ENCODE results near the gene MACROD2. TPM values are rescaled to one million over a fixed set of nuclear protein-coding genes. Genes with fewer than 3 reads are reported as not detected.

The MACROD2 gene
- total and polyA plus RNA-seq, 2 donors (not counting 1 experiment from before 2014, with no cell fraction given), result 5.3 to 6.7 TPM

GRCh38 chr20:14361509-14362345 is 366.4 kb downstream of the MACROD2 start:
- Histone ChIP-seq H3K27ac (ENCODE audit: low read length in 2 of 2) (no peak overlapping the region), H4K20me1 (ENCODE audit: control insufficient read depth, insufficient read depth, low read length, poor library complexity, severe bottlenecking) (no peaks in the 10 kb centered on the region), H3K79me2 (ENCODE audit: control insufficient read depth, insufficient read depth, low read length) (no peaks in the 10 kb centered on the region), H3K36me3 (replicated peaks in 1 of 2; ENCODE audit: control extremely low read depth in 1 of 2, control insufficient read depth in 1 of 2, extremely low read depth in 1 of 2, insufficient read depth in 2 of 2, low read length in 1 of 2) (no peaks in the 10 kb centered on the region), H3K4me3 (ENCODE audit: control extremely low read depth in 1 of 5, extremely low read depth in 1 of 5, insufficient read depth in 1 of 5, low read depth in 2 of 5, low read length in 4 of 5) (no peak overlapping the region), H3K9me3 (ENCODE audit: control extremely low read depth in 1 of 3, control insufficient read depth in 2 of 3, insufficient read depth in 1 of 3, low read length in 2 of 3) (peaks cover 0 to 3% (median 2%) of the 10 kb centered on the region in 3 donors), H3K27me3 (replicated peaks in 1 of 4; ENCODE audit: control extremely low read depth in 1 of 4, control insufficient read depth in 3 of 4, insufficient read depth in 4 of 4, low read length in 3 of 4) (no peaks in the 10 kb centered on the region), H3K9ac (ENCODE audit: low read length) (no peak overlapping the region), H2AFZ (ENCODE audit: insufficient read depth, low read depth, low read length, poor library complexity, severe bottlenecking) (no peak overlapping the region), H3K4me1 (ENCODE audit: control insufficient read depth in 2 of 2, insufficient read depth in 2 of 2, low read length in 2 of 2) (no peaks in the 10 kb centered on the region), H3K4me2 (replicated peaks; ENCODE audit: low read depth, low read length, poor library complexity, severe bottlenecking) (no peak overlapping the region)
- peaks cover 3% of the 10 kb centered on the region for H3K9me3 Mint-ChIP-seq (ENCODE audit: insufficient read depth)
- CTCF ChIA-PET, result interaction anchor here (0.5 kb wide), 1 partner anchor 1421 kb away, joined by 3 read pairs; no protein-coding TSS in a partner anchor
- H3K4me1 Mint-ChIP-seq, result no peaks in the 10 kb centered on the region
- POLR2A ChIA-PET, result no interaction called here
- TF ChIP-seq CTCF (IDR thresholded peaks at IDR 0.05), result no peak
- no peak overlapping the region for H3K27ac Mint-ChIP-seq
- ATAC-seq (ENCODE audit: low read depth) (no peak), DNase-seq (no peak)
- intact Hi-C loops (cut with micrococcal nuclease), result no loop called here
- H3K4me3 Mint-ChIP-seq, result no peak overlapping the region
- 100% methylated on average over 1 of the region's 3 CpGs for WGBS (ENCODE audit: insufficient coverage)
- peaks cover 4% of the 10 kb centered on the region for H3K27me3 Mint-ChIP-seq

- no peaks in the 10 kb centered on the region for H4K20me1 ChIP-seq (ENCODE audit: control insufficient read depth, insufficient read depth, low read length, poor library complexity, severe bottlenecking)
- no peak for DNase-seq
- no peak overlapping the region for H3K4me2 ChIP-seq (replicated peaks; ENCODE audit: low read depth, low read length, poor library complexity, severe bottlenecking)
- no peaks in the 10 kb centered on the region for H3K79me2 ChIP-seq (ENCODE audit: control insufficient read depth, insufficient read depth, low read length)
- H3K9ac ChIP-seq (ENCODE audit: low read length), result no peak overlapping the region
- no peaks in the 10 kb centered on the region for H3K4me1 ChIP-seq (ENCODE audit: control insufficient read depth in 2 of 2, insufficient read depth in 2 of 2, low read length in 2 of 2)
- no peak overlapping the region for H3K27ac ChIP-seq (ENCODE audit: low read length in 2 of 2)
- WGBS (ENCODE audit: insufficient coverage), result 33% methylated on average over 1 of the region's 3 CpGs
- ChIA-PET POLR2A (no interaction called here), CTCF (no interaction called here)
- Mint-ChIP-seq H3K9me3 (ENCODE audit: insufficient read depth) (no peaks in the 10 kb centered on the region), H3K27ac (no peak overlapping the region), H3K4me1 (no peaks in the 10 kb centered on the region), H3K27me3 (peaks cover 4% of the 10 kb centered on the region), H3K4me3 (no peak overlapping the region)
- TF ChIP-seq EZH2 (IDR thresholded peaks at IDR 0.05; ENCODE audit: borderline replicate concordance, insufficient read depth, low read depth, low read length, poor library complexity, severe bottlenecking) (no peak), CTCF (IDR thresholded peaks at IDR 0.05) (no peak)
- no peaks in the 10 kb centered on the region for H3K27me3 ChIP-seq (replicated peaks in 1 of 4; ENCODE audit: control extremely low read depth in 1 of 4, control insufficient read depth in 3 of 4, insufficient read depth in 4 of 4, low read length in 3 of 4)
- H3K4me3 ChIP-seq (ENCODE audit: control extremely low read depth in 1 of 5, extremely low read depth in 1 of 5, insufficient read depth in 1 of 5, low read depth in 2 of 5, low read length in 4 of 5), result no peak overlapping the region
- ATAC-seq (ENCODE audit: low read depth), result no peak
- intact Hi-C loops (cut with micrococcal nuclease), result no loop called here
- no peaks in the 10 kb centered on the region for H3K9me3 ChIP-seq (ENCODE audit: control extremely low read depth in 1 of 3, control insufficient read depth in 2 of 3, insufficient read depth in 1 of 3, low read length in 2 of 3)
- H2AFZ ChIP-seq (ENCODE audit: insufficient read depth, low read depth, low read length, poor library complexity, severe bottlenecking), result no peak overlapping the region
- H3K36me3 ChIP-seq (replicated peaks in 1 of 2; ENCODE audit: control extremely low read depth in 1 of 2, control insufficient read depth in 1 of 2, extremely low read depth in 1 of 2, insufficient read depth in 2 of 2, low read length in 1 of 2), result no peaks in the 10 kb centered on the region
Measured at GRCh38 chr20:14374196-14374595, 378.9 kb downstream of the MACROD2 start.
